C4-2B (cell line): ENCODE data around the gene FOLR3.

Experiments
- H3K27ac ChIP-seq: fragments of 450-650 bp; 2 replicates; pipeline ENCODE4 v1.5.1; 2017
- ZFX ChIP-seq: fragments of 450-650 bp; IDR thresholded peaks from 2 replicates; pipeline ENCODE4 v1.6.1; 2017
- TF ChIP-seq, protein P1 (sequence below): fragments of 450-650 bp; conservative IDR thresholded peaks from 2 replicates; pipeline ENCODE4 v1.5.1; 2017; ENCODE audit warnings: mild to moderate bottlenecking

Gene FOLR3

DNA sequence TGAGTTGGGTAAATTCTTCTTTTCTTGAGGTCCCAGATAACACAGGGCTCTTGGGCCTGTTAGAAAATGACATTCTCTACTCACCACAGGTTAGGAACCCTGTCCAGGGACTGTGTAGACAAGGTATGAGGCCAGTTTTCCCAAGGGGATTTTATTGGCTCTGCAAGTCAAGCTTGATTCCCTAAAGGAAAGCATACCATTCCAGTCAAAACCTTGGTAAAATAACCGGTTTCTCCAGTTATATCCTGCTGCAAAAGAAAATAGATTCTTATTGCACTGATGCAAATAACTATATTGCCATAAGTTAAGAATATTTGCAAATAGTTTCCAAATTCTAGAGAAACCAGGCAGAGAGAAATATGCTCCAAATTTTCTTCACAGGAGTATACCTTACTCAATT lies 9.6 kb upstream of the FOLR3 start:
- TF ChIP-seq ZFX, result no peak
- TF ChIP-seq, protein P1, sequence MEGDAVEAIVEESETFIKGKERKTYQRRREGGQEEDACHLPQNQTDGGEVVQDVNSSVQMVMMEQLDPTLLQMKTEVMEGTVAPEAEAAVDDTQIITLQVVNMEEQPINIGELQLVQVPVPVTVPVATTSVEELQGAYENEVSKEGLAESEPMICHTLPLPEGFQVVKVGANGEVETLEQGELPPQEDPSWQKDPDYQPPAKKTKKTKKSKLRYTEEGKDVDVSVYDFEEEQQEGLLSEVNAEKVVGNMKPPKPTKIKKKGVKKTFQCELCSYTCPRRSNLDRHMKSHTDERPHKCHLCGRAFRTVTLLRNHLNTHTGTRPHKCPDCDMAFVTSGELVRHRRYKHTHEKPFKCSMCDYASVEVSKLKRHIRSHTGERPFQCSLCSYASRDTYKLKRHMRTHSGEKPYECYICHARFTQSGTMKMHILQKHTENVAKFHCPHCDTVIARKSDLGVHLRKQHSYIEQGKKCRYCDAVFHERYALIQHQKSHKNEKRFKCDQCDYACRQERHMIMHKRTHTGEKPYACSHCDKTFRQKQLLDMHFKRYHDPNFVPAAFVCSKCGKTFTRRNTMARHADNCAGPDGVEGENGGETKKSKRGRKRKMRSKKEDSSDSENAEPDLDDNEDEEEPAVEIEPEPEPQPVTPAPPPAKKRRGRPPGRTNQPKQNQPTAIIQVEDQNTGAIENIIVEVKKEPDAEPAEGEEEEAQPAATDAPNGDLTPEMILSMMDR, result no peak
- H3K27ac ChIP-seq, result no peak overlapping the region

DNA sequence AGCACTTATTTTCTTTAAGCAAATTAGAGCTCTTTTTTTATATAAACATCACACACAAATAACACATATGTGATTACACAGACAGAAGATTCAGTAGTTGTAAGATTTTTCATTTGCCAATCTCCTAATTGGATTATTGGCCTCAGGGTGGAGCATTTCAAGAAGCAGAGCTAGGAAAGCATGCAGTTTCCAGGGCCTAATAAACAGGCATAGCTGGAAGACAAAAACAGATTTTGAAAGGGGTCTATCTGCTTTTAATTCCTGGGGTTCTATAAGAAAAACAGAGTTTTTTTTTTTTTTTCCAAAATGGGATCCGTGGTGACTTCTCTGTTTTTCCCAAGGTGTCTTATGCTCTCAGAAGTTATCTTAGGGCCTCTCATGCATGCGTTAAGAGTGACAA lies 7.6 kb upstream of the FOLR3 start:
- no peak for TF ChIP-seq ZFX
- TF ChIP-seq, protein P1, result no peak
- H3K27ac ChIP-seq, result no peak overlapping the region

GRCh38 chr11:72129381-72129780 lies 6.1 kb upstream of the FOLR3 start:
- TF ChIP-seq, protein P1, result no peak
- TF ChIP-seq ZFX, result no peak
- no peak overlapping the region for H3K27ac ChIP-seq

DNA sequence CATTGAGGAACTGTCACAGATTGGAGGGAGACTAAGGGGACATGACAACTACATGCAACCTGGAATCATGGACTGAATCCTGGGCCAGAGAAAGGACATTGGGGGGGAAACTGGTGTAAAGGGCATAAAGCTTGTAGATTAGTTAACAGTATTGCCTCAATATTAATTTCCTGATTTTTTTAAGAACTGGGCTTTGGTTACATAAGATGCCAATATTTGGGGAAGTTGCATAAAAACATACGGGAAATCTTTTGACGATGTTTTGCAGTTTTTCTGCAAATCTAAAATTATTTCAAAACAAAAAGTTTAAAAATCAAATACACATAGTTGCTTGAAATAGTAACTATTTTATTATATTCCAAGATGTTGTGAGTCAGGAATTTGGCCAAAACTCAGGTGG lies 2.9 kb upstream of the FOLR3 start:
- H3K27ac ChIP-seq, result no peak overlapping the region
- TF ChIP-seq, protein P1, result no peak

GRCh38 chr11:72135891-72136683 lies 562 bp downstream of the FOLR3 start:
- TF ChIP-seq ZFX, result no peak
- TF ChIP-seq, protein P1, result no peak
- no peak overlapping the region for H3K27ac ChIP-seq

GRCh38 chr11:72136684-72137262 lies 1.2 kb downstream of the FOLR3 start:
- TF ChIP-seq ZFX, result no peak
- TF ChIP-seq, protein P1, result no peak
- H3K27ac ChIP-seq, result no peak overlapping the region

DNA sequence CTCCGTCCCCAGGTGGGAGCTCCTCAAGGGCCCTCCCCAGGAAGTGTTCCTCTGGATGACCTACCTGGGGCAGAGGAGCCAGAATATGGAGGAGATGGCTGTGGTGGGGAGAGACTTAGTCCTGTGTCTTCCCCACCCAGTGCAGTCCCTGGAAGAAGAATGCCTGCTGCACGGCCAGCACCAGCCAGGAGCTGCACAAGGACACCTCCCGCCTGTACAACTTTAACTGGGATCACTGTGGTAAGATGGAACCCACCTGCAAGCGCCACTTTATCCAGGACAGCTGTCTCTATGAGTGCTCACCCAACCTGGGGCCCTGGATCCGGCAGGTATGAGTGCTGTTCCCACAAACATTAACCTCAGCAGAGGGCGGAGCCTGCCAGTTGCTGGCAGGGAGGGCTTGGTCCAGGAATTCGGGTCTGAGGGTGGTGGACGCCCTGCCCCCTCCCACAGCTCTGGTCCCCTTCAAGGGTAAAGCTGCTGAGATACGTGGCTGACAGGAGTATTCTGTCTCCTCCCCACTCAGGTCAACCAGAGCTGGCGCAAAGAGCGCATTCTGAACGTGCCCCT lies 3.4 kb downstream of the FOLR3 start:
- TF ChIP-seq, protein P1, result no peak
- no peak for TF ChIP-seq ZFX
- H3K27ac ChIP-seq, result no peak overlapping the region
